Stimulated activated CD8-positive, alpha-beta memory T cell treated with anti-CD3 and anti-CD28 coated beads, Interleukin-12 subunit alpha, Interleukin-12 subunit beta, amount 100 ng/mL, for 24 hours (primary cell): ENCODE measurements around the gene CD247.

Experiments used
- DNase-seq: peaks from one replicate; pipeline ENCODE4 v3.0.0-alpha.2; 2020; ENCODE audit errors: extremely low read depth

CD247 gene

GRCh38 chr1:167489571-167490340 lies 28.6 kb downstream of the CD247 start:
- no peak for DNase-seq

GRCh38 chr1:167488786-167489185 lies 29.5 kb downstream of the CD247 start:
- DNase-seq, result no peak

- DNase-seq, result no peak
Measured at GRCh38 chr1:167487614-167488013, 30.7 kb downstream of the CD247 start.

GRCh38 chr1:167486090-167486824 lies 32.1 kb downstream of the CD247 start:
- no peak for DNase-seq

GRCh38 chr1:167484726-167485502 lies 33.4 kb downstream of the CD247 start:
- no peak for DNase-seq

- no peak for DNase-seq
Measured at GRCh38 chr1:167483790-167484189, 34.5 kb downstream of the CD247 start.

GRCh38 chr1:167482184-167482583 lies 36.1 kb downstream of the CD247 start:
- no peak for DNase-seq

GRCh38 chr1:167479331-167479979 lies 38.9 kb downstream of the CD247 start:
- DNase-seq, result no peak

GRCh38 chr1:167477986-167478385 lies 40.3 kb downstream of the CD247 start:
- DNase-seq, result no peak

- DNase-seq, result no peak
Measured at GRCh38 chr1:167476061-167476460, 42.3 kb downstream of the CD247 start.

GRCh38 chr1:167474191-167474641 lies 44.1 kb downstream of the CD247 start:
- no peak for DNase-seq

GRCh38 chr1:167473761-167474160 lies 44.6 kb downstream of the CD247 start:
- no peak for DNase-seq

GRCh38 chr1:167472752-167473521 lies 45.4 kb downstream of the CD247 start:
- no peak for DNase-seq

- DNase-seq, result no peak
Measured at GRCh38 chr1:167471568-167471967, 46.8 kb downstream of the CD247 start.

- no peak for DNase-seq
Measured at GRCh38 chr1:167469280-167469965, 48.9 kb downstream of the CD247 start.

GRCh38 chr1:167467752-167468151 lies 50.6 kb downstream of the CD247 start:
- DNase-seq, result no peak

GRCh38 chr1:167467126-167467710 lies 51.1 kb downstream of the CD247 start:
- no peak for DNase-seq

GRCh38 chr1:167465743-167466142 lies 52.6 kb downstream of the CD247 start:
- DNase-seq, result no peak

GRCh38 chr1:167465018-167465417 lies 53.3 kb downstream of the CD247 start:
- DNase-seq, result no peak
